NB4 (cell line): ENCODE data around the gene WRAP73.

Experiments
- DNase-seq: peaks from one replicate; pipeline ENCODE4 v3.0.0; 2010; ENCODE audit warnings: low read depth
- H3K4me3 ChIP-seq: one replicate; pipeline ENCODE4 v1.5.1; 2011; ENCODE audit warnings: mild to moderate bottlenecking, low read depth, low read length, moderate library complexity
- MYC ChIP-seq: IDR thresholded peaks from 2 replicates; pipeline ENCODE4 v1.6.1; 2011; ENCODE audit warnings: low read depth, low read length
- POLR2A ChIP-seq: IDR thresholded peaks from 2 replicates; pipeline ENCODE4 v1.6.1; 2011; ENCODE audit warnings: mild to moderate bottlenecking; ENCODE audit not compliant: insufficient read length; ENCODE audit errors: extremely low read depth
- TF ChIP-seq, protein P1 (sequence below): IDR thresholded peaks from one replicate; pipeline ENCODE4 v1.5.1; 2012; ENCODE audit warnings: low read depth, low read length
- TF ChIP-seq, protein P2 (sequence below): IDR thresholded peaks from 2 replicates; pipeline ENCODE4 v1.6.1; 2011; ENCODE audit warnings: low read depth, low read length

The WRAP73 gene

DNA sequence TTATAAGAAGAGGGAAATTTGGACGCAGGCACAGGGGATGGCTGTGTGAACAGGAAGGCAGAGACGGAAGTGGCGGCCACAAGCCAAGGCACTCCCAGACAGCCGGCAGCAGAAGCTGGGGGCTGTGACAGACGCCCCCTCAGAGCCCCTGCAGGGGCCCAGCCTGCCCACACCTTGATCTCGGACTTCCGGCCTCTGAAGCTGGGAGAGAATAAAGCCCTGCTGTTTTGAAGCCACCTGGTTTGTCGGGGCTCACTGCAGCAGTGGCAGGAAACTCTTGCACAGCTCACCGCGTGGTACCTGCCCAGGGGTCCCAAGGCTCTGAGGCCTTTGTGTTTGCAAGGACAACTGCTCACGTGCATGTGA is 52.3 kb downstream of the WRAP73 start:
- TF ChIP-seq POLR2A (peak; percentile 16), MYC (peak; percentile 51; the same call in 1 of the 2 replicates)
- TF ChIP-seq, protein P1, sequence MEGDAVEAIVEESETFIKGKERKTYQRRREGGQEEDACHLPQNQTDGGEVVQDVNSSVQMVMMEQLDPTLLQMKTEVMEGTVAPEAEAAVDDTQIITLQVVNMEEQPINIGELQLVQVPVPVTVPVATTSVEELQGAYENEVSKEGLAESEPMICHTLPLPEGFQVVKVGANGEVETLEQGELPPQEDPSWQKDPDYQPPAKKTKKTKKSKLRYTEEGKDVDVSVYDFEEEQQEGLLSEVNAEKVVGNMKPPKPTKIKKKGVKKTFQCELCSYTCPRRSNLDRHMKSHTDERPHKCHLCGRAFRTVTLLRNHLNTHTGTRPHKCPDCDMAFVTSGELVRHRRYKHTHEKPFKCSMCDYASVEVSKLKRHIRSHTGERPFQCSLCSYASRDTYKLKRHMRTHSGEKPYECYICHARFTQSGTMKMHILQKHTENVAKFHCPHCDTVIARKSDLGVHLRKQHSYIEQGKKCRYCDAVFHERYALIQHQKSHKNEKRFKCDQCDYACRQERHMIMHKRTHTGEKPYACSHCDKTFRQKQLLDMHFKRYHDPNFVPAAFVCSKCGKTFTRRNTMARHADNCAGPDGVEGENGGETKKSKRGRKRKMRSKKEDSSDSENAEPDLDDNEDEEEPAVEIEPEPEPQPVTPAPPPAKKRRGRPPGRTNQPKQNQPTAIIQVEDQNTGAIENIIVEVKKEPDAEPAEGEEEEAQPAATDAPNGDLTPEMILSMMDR: no peak
- TF ChIP-seq, protein P2, sequence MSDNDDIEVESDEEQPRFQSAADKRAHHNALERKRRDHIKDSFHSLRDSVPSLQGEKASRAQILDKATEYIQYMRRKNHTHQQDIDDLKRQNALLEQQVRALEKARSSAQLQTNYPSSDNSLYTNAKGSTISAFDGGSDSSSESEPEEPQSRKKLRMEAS: peak; percentile 70; the same call in 1 of the 2 replicates
- peak; percentile 65 for DNase-seq
- no peak overlapping the region for H3K4me3 ChIP-seq

DNA sequence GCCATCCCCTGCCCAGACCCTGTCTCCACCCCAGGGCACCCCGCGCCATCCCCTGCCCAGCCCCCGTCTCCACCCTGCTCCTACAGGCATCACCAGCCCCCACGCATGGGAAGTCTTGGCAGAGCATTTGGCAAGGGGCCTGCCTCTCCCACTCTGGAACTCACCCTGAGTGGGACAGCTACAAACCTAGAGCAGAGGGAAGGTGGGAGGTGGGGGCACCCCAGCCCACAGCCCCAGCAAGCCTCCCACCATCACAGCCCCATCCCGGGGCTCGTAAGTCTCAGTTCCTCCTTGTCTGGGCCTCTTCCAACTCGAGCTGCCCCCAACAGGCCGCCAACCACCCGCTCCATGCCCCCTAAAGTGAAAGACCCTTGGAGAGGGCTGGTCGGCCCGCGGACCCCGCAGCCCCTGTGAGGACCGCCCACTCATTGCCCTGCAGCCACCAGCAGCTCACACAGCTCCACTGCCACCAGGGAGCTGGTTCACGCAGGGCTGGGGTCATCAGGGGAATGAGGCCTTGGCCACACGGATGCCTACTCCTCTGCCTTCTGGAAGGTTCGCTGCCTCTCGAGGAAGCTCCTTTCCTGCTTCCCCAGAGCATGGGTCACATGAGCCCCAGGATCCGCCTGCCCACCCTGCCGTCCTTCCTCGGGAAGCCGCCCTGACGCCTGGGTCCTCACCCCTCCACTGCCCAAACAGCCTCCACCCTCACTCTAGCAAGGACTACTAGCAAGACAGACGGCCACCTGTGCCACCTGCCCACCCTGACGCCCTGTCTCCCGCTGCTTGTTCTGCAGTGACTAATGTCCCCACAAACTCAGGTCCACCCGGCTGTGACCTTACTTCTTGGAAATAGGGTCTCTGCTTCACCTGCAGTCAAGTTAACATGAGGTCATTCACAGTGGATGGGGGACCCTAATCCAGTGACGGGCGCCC is 53.0 kb downstream of the WRAP73 start:
- no peak for DNase-seq
- no peak overlapping the region for H3K4me3 ChIP-seq
- TF ChIP-seq, protein P2: no peak
- TF ChIP-seq, protein P1: no peak
- TF ChIP-seq POLR2A (no peak), MYC (no peak)

DNA sequence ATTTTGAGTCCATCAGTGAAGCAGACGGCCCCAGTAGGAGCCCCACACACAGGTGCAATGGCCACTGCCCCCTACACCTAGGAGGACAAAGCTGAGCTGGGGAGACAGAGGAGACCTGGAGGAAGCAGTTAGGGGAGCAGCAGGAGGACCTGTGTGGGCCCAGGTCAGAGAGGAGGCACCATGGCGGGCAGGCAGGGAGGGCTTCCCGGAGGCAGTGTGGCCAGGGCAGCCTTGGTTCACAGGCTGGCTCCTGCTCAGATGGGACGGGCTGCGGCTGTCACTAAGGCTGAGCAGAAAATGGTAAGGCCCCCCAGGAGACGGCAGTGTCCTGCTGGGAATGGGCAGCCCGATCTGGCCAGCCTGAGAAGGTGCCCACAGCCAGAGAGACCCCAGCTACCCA is 54.0 kb downstream of the WRAP73 start:
- TF ChIP-seq, protein P2: no peak
- TF ChIP-seq MYC: no peak
- no peak for DNase-seq
- H3K4me3 ChIP-seq: no peak overlapping the region

DNA sequence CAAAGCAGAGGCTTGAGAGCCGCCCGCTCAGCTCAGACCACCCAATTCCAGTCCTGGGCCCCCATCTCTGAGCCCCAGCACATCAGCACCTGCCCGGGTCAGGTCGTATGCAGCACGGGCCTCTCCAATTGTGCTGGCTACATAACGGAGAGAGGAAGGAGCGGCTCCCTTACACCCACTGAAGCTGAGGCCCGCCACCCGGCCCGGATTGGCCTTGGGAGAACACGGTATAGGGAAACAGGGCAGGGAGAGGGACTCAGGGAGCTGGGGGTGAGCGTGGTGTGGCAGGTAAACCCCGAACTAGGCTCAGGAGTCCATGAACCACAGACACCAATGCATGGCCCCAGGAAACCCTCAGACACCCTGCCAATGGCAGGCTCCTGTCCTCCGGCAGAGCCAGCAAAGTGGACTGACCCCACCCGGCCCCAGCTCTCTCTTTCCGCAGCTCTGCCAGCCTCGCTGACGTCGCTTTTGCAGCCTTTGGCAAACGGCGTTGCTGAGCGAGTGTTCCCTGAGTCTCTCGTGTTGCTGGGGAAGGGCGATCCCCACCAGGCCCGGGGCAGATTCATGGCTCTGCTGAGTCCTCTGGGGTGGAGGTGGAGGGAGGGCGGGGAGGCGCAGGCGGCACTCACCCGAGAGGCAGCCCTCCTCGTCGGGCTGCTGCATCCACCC is 55.1 kb downstream of the WRAP73 start:
- no peak overlapping the region for H3K4me3 ChIP-seq
- DNase-seq: no peak
- TF ChIP-seq MYC (no peak), POLR2A (no peak)
- TF ChIP-seq, protein P1: no peak
- TF ChIP-seq, protein P2: no peak

DNA sequence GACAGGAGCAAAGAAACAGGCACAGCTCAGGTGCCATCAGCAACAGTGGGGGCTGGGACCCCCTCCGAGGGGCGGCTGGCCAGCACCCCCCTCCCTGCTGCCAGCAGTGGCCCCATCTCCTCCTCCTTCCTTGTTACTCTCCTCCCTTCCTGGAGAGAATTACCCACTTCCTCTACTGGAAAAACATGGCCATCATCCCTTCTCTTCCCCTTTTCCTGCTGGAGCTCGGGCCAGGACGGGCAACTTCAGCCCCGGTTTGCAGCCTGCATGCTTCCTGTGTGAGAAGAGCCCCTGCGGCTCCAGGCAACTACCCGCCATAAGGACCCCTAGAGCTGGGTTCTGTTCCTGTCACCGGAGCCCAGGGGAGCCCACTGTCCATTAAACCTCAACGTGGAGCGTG is 56.2 kb downstream of the WRAP73 start:
- no peak overlapping the region for H3K4me3 ChIP-seq
- DNase-seq: no peak
- TF ChIP-seq, protein P1: no peak
- no peak for TF ChIP-seq POLR2A
- TF ChIP-seq, protein P2: no peak
- no peak for TF ChIP-seq MYC

DNA sequence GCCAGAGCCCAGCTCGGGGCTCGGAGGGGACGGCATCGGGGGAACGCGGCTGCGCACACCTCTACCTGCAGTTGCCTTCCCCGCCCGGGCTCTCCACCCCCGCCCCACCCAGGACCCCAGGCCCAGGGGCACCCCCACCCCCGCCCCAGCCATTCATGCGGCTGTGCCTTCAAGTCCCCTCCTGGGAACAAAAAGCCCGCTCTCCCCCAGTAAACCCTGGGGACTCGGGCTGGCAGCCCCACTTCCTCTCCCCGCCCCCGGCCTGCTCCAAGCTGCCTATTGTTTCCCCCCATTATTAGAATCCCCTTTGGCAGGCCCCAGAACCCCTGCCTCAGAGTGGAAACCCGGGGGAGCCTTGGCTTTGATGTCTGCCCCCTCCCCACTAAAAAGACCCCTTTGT is 56.6 kb downstream of the WRAP73 start:
- H3K4me3 ChIP-seq: no peak overlapping the region
- peak; percentile 52 for DNase-seq
- no peak for TF ChIP-seq MYC
- no peak for TF ChIP-seq POLR2A
- TF ChIP-seq, protein P1: no peak
- TF ChIP-seq, protein P2: no peak
